Stimulated activated CD8-positive, alpha-beta memory T cell treated with anti-CD3 and anti-CD28 coated beads, Interleukin-12 subunit alpha, Interleukin-12 subunit beta, amount 100 ng/mL, for 1 hour (primary cell): ENCODE measurements around the gene BDKRB2.

Source experiments
- DNase-seq: peaks from one replicate; pipeline ENCODE4 v3.0.0-alpha.2; 2020; ENCODE audit warnings: low read depth

Gene BDKRB2

DNA sequence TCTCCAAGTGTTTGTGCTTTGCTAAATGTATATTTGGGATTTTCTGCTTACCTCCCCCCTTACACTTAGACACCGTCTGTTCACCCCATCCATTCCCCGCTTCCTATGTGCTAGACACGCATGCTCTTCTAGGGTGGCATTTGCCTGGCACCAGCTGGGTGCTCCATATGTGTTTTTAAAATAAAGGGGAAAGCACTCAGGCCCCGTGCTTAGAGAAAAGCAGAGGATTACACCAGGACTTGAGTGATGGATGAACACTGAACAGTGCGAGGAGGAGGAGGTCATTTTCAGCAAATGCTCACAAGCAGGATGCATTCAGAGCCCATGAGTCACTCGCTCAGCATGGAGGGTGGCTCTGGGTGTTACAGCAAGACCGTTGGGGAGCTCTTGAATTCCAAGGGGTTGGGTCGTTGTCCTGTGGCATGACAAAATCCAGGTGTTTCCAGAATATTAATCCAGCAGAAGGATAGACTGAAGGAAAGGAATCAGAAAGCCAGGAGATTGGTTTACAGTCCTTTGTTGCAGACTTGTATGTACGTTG lies 48.4 kb downstream of the BDKRB2 start:
- DNase-seq = no peak

DNA sequence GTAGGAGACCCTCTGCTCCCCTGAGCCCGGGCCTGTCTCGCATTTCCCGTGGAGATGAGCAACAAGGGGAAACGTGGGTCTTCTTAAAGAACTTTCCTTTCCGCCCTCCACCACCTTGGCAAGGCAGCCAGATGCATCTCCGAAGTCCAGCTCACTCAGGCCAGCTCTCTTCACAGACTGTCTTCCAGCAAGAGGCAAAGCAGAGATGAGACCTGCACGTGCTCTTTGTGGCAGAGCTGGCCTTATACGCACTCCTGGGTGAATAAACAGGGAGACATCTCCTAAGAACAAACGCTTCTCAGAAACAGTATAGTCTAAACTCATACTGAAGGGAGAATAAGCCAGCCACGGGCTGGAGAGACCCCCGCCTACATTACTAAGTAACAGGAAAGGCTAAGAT lies 50.0 kb downstream of the BDKRB2 start:
- no peak for DNase-seq

DNA sequence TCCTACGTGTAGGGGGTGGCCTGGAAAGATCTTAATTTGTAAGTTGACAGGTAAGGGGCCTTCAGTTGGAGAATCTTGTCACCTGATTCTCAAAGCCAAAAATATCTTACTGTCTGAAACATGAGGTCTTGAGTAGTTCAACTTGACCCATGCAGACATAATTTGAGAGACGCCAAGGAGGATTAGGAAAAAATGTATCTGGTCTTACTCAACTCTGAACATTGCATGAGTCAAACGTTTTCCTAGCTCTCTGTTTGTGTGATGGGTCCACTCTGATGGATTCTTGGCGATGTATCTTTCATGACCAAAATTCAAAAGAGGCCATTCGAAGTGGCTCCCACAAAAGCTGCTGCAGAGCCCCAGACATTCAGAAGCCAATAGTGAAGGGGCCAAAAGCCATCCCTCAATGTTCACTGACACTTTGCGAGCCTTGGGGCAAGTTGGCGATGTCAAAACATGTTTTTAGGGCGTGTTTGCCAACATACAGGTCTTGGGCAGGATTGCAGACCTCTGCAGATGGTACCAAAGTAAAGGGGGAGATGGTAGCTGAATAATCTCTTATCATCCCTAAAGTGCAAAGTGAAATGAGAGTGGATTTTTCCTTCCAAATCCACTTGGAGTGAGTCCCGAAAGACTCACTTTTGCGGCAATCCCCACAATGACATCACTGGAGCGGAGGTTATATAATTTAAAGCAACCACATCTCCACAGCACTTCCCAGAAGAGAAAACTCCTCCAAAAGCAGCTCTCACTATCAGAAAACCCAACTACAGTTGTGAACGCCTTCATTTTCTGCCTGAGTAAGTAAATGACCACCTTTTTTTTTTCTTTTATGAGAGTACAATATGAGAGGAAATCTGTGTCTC lies 51.1 kb downstream of the BDKRB2 start, which contains the start of gene BDKRB1:
Gene BDKRB1, plus strand, starts transcription at position 710 of the 866 bp plus-strand sequence. CDS start 7,473 bp downstream, outside the sequence.
- no peak for DNase-seq

DNA sequence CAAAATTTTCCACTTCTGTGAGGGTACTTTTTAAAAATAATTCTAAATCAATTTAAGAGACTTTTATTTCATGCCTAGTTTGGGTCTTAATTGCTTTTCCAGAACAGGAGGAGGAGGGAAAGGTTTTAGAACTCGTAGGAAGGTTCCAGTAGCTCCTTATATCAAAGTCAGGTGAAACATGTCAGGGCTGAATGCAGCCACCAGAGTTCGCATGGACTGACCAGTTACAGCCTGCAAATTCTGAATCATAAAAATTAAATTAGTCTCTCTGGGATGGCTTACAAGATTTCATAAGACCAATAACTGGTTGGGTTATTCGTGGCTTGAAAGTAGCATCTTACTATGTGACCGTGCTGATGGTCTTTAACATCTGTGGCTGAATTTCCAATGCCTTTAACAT lies 51.8 kb downstream of the BDKRB2 start:
- no peak for DNase-seq

DNA sequence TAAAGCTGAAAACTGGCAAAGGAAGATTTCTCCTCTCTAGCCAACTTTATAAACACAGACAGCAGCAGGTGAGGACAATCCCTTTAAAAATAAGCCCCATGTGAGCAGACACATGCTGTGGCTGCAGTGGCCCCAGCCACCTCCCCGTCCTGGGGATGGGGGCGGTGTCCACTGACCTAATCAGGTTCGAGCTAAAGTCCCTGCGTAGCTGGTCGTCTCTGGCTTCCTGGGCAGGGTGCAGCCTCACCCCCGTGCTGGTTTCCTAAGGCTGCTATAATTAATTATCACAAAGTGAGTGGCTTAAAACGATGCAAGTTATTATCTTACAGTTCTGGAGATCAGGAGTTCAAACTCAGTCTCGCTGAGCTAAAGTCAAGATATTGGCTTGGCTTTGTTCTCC lies 52.4 kb downstream of the BDKRB2 start:
- DNase-seq = no peak

DNA sequence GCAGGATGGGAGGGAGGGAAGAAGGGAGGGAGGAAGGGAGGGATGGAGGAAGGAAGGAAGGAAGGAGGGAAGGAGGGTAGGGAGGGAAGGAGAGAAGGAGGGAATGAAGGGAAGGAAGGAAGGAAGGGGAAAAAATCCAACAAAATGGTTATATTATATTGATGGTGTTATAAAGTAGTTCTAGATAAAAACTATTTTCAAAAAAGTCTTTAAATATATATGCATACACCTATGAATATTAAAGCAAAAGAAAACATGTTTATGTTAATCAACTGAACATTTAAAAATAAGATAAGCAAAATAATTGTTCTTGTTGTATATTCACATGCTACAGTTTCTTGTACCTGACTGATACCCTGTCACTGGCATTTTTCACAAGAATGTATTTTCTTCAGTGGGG lies 53.3 kb downstream of the BDKRB2 start:
- no peak for DNase-seq

DNA sequence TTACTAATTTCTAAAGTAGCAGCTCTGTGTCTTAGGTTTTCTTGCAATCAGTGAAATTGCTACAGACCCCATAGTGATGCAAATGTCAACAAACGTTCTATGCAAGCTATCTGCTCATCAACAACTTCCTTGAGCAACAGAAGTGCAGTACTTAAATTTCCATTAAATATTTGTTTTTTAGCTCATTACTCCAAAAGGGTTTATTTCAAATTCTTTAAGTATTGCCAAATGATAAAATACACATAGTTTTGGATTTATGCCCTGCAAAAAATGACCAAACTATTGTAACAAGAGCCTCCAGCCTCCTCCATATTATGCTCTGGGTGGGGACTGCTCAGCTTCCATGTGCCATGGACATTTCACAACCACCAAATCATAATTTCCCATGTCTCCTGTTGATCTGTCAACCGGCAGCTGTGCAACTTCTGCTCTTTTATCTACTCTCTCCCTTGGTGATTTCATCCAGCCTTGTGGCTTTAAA lies 55.7 kb downstream of the BDKRB2 start:
- no peak for DNase-seq

DNA sequence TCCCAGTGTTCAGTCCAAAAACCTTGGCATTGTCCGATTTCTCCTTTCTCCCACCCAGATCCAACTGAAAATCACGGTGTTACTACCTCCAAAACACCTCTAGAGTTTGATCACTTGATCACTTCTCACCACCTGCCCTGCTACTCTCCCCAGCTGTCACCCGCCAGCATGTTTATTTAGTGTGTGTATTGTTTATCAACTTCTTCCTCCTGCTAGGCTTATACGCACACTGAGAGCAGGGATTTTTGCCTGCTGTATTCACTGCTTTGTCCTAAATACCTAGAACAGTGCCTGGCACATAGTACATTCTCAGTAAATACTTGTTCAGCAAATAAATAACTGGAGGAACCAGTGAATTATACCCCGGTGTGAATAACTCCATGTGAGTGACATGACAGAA lies 56.4 kb downstream of the BDKRB2 start:
- no peak for DNase-seq

DNA sequence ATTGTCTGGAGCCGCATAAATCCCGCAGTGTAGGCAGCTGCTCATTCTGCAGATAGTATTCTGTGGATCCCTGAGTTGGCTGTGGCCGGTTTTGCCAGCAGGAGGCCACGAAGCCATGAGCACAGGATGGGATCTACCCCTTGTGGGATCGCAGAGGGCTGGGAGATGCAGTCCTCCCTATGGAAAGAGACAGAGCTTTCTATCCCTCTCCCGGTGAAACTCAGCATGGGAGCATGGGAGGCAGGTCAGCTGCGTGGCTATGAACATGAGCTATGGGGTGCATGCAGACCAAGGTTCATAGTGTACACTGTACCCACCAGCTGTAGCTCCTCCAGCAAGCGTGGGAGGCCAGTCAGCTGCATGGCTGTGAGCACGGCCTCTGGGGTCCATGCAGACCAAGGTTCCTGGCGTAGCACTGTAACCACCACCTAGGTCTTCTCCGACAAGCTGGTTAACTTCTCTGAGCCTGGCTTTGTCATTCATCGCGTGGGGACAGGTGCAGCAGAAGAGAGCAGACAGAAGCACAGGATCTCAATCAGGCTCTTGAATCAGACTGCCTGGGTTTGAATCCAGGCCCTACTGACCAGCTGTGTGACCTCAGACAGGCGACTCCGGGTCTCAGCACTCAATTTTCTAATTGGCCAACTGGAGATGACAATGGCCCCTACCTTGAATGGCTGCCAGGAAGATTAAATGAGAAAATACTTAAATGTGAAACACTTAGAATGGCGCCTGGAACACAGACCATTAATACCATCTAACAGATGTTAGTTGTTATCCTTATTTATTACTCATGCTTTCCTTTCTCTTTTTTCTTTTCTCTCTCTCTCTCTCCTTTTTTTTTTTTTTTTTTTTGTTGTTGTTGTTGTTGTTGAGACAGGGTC lies 57.4 kb downstream of the BDKRB2 start:
- DNase-seq = no peak

DNA sequence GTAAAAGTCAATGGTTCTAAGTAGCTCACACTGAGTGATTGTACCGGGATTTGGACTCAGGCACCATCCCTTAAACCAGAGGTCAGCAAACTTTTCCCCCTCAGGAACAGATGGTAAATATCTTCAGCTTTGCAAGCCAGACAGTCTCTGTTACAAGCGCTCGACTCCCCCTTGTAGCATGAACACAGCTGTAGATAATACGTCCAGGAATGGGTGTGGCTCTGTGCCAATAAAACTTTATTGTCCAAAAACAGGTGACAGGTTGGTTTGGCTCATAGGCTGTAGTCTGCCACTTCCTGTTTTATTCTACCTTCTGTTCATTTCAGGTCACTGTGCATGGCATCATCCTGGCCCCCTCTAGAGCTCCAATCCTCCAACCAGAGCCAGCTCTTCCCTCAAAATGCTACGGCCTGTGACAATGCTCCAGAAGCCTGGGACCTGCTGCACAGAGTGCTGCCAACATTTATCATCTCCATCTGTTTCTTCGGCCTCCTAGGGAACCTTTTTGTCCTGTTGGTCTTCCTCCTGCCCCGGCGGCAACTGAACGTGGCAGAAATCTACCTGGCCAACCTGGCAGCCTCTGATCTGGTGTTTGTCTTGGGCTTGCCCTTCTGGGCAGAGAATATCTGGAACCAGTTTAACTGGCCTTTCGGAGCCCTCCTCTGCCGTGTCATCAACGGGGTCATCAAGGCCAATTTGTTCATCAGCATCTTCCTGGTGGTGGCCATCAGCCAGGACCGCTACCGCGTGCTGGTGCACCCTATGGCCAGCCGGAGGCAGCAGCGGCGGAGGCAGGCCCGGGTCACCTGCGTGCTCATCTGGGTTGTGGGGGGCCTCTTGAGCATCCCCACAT lies 58.9 kb downstream of the BDKRB2 start:
- no peak for DNase-seq

DNA sequence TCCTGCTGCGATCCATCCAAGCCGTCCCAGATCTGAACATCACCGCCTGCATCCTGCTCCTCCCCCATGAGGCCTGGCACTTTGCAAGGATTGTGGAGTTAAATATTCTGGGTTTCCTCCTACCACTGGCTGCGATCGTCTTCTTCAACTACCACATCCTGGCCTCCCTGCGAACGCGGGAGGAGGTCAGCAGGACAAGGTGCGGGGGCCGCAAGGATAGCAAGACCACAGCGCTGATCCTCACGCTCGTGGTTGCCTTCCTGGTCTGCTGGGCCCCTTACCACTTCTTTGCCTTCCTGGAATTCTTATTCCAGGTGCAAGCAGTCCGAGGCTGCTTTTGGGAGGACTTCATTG lies 59.5 kb downstream of the BDKRB2 start:
- DNase-seq = no peak

DNA sequence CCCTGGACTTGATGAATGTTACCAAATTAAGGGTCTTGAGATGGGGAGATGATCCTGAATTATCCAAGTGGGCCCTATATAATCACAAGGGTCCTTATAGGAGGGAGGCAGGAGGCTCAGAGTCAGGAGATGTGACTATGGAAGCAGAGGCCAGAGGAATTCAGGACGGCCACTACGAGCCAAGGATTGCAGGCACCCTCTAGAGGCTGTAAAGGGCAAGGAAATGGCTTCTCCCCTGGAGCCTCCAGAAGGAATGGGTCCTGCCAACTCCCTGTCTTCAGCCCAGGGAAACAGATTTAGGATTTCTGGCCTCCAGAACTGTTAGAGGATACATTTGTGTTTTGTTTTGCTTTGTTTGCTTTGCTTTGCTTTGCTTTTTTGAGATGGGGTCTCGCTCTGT lies 60.2 kb downstream of the BDKRB2 start:
- DNase-seq = no peak

DNA sequence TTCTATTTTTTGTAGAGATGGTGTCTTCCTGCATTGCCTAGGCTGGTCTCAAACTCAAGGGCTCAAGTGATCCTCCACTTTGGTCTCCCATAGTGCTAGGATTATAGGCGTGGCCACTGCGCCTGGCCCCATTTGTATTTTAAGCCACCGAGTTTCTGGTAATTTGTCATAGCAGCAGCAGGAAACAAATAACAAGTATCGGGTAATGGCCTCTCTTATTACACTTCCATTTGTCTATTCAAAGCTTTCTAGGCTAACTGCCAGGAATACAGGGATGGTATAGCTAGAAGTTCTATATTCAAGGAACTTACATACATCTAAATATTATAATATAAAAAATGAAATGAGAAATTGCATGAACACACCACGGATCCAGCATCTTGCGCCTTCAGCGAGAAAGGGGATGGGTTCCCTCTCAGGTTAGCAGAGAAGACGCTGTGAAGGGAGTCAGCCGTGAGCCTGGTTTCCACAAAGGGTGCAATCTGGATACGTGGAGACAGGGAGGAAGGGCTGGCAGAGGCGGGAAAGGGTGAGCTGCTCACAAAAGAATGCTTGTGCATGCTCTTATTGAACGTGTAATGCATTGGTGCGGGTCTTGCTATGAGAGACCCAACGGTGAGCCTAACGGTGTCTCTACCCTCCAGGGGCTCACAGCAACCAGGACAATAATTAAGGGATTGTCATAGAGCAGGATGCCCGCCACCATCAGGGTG lies 60.9 kb downstream of the BDKRB2 start:
- no peak for DNase-seq

DNA sequence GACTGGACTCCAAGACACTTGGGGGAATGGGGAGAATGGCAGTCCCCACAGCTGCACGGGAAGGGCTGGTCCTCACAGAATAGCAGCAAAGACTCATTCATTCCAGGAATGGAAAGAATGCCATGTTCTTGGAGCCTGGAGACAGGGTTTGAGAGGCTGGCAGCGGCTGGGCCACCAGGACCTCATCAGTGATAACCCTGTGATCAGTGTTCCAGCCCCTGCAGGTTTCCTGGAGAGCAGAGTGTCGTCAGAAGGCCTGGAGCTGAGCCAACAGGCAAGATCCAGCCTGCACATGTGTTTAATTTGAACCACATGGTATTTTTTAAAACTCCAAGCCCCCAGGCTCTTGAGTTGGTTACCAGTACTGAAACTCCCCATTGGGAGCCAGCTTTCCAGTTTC lies 62.7 kb downstream of the BDKRB2 start:
- no peak for DNase-seq

DNA sequence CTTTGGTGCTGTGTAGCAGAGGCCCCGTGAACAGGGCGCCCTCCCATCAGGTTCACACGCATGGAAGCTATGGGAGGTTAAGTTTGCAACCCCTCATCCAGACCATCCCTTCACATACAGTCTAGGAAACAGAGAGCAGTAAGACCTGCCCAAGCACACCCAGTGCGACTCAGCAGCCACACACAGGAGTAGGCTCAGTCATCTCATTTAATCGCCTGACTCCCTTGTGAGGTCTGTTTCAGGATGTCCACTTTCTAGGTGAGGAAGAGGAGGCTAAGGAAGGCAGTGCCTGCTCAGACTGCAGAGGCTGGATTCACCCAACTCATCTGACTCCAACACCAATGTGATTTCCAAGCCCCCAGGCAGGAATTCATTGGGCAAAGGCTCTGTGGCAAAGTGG lies 63.3 kb downstream of the BDKRB2 start:
- no peak for DNase-seq

DNA sequence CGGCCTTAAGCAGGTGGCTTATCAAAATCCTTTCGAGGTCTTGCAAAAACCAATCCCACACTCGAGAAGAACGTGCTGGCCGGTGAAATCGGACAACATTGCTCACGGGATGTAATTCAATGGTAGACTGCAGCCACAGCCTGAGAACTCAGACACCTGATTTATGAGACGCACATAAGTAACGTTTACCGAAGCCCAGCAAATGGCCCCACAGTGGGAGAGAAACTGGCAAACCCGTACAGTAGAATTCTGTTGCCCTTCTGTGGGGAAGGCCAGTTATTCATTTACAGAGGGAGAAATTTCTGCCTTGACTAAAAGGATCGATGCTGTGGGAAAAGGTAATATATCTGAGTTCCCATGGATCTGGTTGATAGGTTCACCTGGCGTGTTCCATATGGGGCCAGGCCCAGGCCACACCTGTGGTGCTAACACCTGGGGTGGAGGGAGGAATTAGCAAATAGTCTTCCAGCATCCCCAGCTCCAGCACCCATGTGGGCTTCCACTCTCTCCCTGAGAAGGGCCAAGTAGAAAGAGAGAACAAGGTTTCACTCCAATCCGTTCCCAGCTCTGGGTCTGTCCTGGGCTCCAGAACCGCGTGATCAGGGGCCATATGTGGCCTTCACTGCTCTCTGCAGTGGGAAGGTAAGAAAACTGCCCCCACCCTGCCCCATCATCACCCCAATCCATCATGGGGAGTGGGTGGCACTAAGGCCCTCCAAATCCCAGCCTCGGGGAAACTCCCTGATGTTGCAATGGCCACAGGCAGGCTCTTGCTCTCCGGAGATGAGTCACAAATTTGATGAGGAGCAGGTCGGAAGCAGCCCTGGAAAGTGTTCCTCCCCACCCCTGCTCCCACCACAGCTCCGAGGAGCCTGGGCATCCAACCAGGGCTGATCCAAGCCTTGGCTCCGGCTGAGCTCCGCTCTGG lies 64.1 kb downstream of the BDKRB2 start:
- DNase-seq = no peak

DNA sequence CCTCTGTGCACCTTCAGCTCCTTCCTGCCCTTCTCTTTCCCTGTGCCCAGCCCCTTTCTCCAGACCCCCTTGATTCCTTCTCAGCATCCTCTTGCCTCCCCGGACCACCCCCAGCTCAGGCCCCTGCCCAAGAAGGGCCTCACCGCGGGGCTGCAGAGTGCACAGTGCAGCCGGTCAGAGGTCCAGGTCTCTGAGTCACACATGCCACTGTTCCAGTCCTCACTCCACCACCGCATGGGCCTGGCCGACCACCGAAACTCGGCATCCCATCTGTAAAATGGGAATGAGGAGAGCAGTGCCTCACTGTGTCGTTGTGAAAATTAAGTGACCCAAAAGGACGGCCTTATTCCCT lies 64.7 kb downstream of the BDKRB2 start:
- DNase-seq = no peak

DNA sequence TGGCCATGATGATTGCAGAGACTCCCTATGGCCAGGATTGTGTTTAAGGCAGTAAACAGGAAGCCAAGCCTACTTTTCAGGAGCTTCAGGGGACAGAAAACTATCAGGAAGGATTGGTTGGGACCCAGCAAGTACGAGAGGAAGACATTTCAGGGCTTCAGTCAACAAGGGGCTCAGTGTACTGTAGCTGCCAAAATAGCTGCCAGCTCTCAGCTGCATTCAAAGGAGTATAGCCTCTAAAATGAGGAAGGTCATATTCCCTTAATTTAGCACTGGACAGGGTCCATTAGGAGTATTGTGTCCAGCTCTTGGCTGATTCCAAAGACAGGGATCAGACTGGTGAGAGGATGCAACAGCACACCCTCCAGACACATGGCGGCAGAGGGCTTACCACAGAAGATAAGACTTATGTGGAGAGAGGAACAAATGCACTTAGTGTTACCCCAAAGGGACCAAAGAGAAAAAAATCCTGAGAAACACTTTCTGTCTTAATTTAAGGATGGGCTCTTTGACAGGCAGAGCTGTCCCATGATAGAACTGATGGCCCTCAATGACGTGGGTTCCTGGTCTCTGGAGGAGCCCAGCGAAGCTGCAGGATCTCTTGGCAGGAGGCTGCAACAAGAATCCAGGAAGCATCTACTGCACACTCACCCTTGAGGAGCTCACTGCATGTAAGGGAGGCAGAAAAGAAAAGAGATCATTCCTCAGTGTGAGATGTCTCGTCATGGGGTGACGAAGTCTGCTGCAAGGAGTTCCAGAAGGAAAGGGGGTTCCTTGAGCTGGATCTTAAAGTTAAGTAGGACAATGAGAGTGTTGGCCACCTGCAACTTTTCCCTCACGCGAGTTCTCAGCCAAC lies 66.2 kb downstream of the BDKRB2 start:
- DNase-seq = no peak

DNA sequence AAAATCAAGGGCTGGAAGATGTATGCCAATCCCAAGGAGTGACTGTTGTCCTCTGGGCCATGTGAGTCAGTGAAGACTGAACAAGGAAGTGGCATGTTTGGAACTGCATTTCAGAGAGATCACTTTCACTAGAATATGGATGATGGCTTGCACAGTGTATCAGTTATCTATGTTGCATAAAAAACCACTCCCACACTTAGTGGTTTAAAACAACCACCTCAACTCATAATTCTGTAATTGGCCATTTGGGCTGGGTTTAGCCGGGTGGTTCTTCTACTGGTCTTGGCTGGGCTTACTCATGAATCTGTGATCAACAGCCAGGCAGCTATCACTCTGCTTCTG lies 66.8 kb downstream of the BDKRB2 start:
- no peak for DNase-seq
